Fibroblast of lung (primary cell): ENCODE data around the gene PARP9.

Experiments
- EZH2 ChIP-seq: IDR thresholded peaks from 2 replicates; pipeline ENCODE4 v1.5.1; 2012; ENCODE audit warnings: low read length, control low read depth, mild to moderate bottlenecking; ENCODE audit errors: missing control alignments
- TF ChIP-seq, protein P1 (sequence below), 2 donors: IDR thresholded peaks in 1 of 2; conservative IDR thresholded peaks in 1 of 2; 1 replicate in 1 of 2; 2 replicates in 1 of 2; pipeline ENCODE4 v1.5.1; 2011 to 2012; ENCODE audit warnings: low read length in 2 of 2, control low read depth in 1 of 2, inconsistent platforms in 1 of 2, low read depth in 1 of 2, mild to moderate bottlenecking in 1 of 2

DNA sequence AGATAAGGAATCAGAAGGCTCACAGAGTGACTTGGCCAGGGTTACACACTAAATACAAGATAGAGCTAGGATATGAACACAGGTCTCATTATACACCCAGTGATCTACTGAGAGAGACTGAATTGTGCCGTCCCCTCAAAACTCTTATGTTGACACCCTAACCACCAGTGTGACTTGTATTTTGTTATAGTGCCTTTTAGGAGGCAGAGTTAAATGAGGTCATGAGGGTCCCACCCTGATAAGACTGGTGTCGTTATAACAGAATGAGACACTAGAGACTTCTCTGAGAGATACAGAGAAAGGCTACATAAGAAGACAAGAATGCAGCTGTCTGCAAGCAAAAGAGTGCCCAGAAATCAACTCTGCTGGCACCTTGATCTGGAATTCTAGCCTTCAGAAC is 62.0 kb downstream of the PARP9 start:
- TF ChIP-seq, protein P1, sequence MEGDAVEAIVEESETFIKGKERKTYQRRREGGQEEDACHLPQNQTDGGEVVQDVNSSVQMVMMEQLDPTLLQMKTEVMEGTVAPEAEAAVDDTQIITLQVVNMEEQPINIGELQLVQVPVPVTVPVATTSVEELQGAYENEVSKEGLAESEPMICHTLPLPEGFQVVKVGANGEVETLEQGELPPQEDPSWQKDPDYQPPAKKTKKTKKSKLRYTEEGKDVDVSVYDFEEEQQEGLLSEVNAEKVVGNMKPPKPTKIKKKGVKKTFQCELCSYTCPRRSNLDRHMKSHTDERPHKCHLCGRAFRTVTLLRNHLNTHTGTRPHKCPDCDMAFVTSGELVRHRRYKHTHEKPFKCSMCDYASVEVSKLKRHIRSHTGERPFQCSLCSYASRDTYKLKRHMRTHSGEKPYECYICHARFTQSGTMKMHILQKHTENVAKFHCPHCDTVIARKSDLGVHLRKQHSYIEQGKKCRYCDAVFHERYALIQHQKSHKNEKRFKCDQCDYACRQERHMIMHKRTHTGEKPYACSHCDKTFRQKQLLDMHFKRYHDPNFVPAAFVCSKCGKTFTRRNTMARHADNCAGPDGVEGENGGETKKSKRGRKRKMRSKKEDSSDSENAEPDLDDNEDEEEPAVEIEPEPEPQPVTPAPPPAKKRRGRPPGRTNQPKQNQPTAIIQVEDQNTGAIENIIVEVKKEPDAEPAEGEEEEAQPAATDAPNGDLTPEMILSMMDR (conservative IDR thresholded peaks at IDR 0.05 in 1 of 2, IDR thresholded peaks at IDR 0.05 in 1 of 2; ENCODE audit: low read depth in 1 of 2, low read length in 2 of 2) = no peak
- TF ChIP-seq EZH2 = no peak
